NCI-H1417 treated with DMSO at 0.1 percent for 48 hours (cell line): ENCODE measurements around the gene PTGIS.

Experiments used
- DNase-seq: peaks from one replicate; lab custom pipeline; 2025; lab: John Stamatoyannopoulos, UW

Gene PTGIS

GRCh38 chr20:49496553-49497397 is 71.2 kb downstream of the PTGIS start:
- DNase-seq, result no peak

- no peak for DNase-seq
Measured at GRCh38 chr20:49496043-49496442, 71.9 kb downstream of the PTGIS start.

GRCh38 chr20:49490689-49491088 is 77.2 kb downstream of the PTGIS start:
- no peak for DNase-seq

- no peak for DNase-seq
Measured at GRCh38 chr20:49489688-49490087, 78.2 kb downstream of the PTGIS start.

GRCh38 chr20:49486064-49486463 is 81.9 kb downstream of the PTGIS start:
- no peak for DNase-seq

- no peak for DNase-seq
Measured at GRCh38 chr20:49485563-49485962, 82.4 kb downstream of the PTGIS start.

- DNase-seq, result peak; percentile 55
Measured at GRCh38 chr20:49484180-49485140, 83.5 kb downstream of the PTGIS start.

GRCh38 chr20:49483696-49484123 is 84.2 kb downstream of the PTGIS start:
- no peak for DNase-seq

GRCh38 chr20:49483018-49483695 is 84.8 kb downstream of the PTGIS start:
- no peak for DNase-seq

- no peak for DNase-seq
Measured at GRCh38 chr20:49482621-49483017, 85.3 kb downstream of the PTGIS start, which contains the start of gene KCNB1. KCNB1 (minus strand) TSS chr20:49482668; CDS start chr20:49482480, 188 bp downstream.

- no peak for DNase-seq
Measured at GRCh38 chr20:49482173-49482572, 85.8 kb downstream of the PTGIS start.

- DNase-seq, result no peak
Measured at GRCh38 chr20:49481116-49481515, 86.8 kb downstream of the PTGIS start.

GRCh38 chr20:49480236-49480635 is 87.7 kb downstream of the PTGIS start:
- DNase-seq, result no peak

GRCh38 chr20:49479785-49480184 is 88.2 kb downstream of the PTGIS start:
- DNase-seq, result no peak

GRCh38 chr20:49478754-49479689 is 88.9 kb downstream of the PTGIS start:
- no peak for DNase-seq

GRCh38 chr20:49478266-49478665 is 89.7 kb downstream of the PTGIS start:
- no peak for DNase-seq

- no peak for DNase-seq
Measured at GRCh38 chr20:49477200-49477599, 90.7 kb downstream of the PTGIS start.

- no peak for DNase-seq
Measured at GRCh38 chr20:49476016-49476355, 92.0 kb downstream of the PTGIS start.

GRCh38 chr20:49475292-49476015 is 92.5 kb downstream of the PTGIS start:
- no peak for DNase-seq

- no peak for DNase-seq
Measured at GRCh38 chr20:49471397-49471796, 96.5 kb downstream of the PTGIS start.
